HFFc6 (cell line): ENCODE measurements around the gene IL4I1. TPM values are rescaled to one million over a fixed set of nuclear protein-coding genes. Genes with fewer than 3 reads are reported as not detected.
A peak's percentile ranks its signal among the peaks of the same experiment; 100 is the strongest.

ENCODE experiments used
- DNase-seq: peaks from one replicate; pipeline ENCODE4 v3.0.0-alpha.2; 2018
- H3K27ac Mint-ChIP-seq: 2 replicates; pipeline ENCODE4 v1.8.0; 2020; ENCODE audit warnings: mild to moderate bottlenecking, mixed read lengths
- H3K27me3 Mint-ChIP-seq: 2 replicates; pipeline ENCODE4 v1.8.0; 2021; ENCODE audit warnings: mild to moderate bottlenecking, moderate library complexity, mixed read lengths; ENCODE audit not compliant: insufficient read depth
- H3K36me3 Mint-ChIP-seq: 2 replicates; pipeline ENCODE4 v1.8.0; 2021; ENCODE audit warnings: low read depth, mixed read lengths
- H3K4me1 Mint-ChIP-seq: 2 replicates; pipeline ENCODE4 v1.8.0; 2020; ENCODE audit warnings: low read depth, mixed read lengths
- H3K4me3 Mint-ChIP-seq: 2 replicates; pipeline ENCODE4 v1.8.0; 2020; ENCODE audit warnings: mild to moderate bottlenecking, moderate library complexity, mixed read lengths
- H3K9me3 Mint-ChIP-seq: 2 replicates; pipeline ENCODE4 v1.8.0; 2020; ENCODE audit warnings: mild to moderate bottlenecking, mixed read lengths
- total RNA-seq, 6 experiments: library from RNA; stranded (reverse); fragmentation: NEBNext Ultra II Directional; extraction: Animal tissue kit (Norgen Biotek cat#: 25700); gene quantifications; 2 replicates in 1 of 6; 3 replicates in 5 of 6; pipeline ENCODE4 v1.2.3, GENCODE V29; 2021
- TF ChIP-seq, protein P1 (sequence below): fragments of 200-600 bp; sonication (generic); IDR thresholded peaks from 2 replicates; pipeline ENCODE4 v1.5.0; 2021; ENCODE audit warnings: antibody characterized with exemption, mild to moderate bottlenecking

Gene IL4I1
- total RNA-seq, 6 experiments from 2014 or later, result 0.24 to 0.48 (median 0.41) TPM; not detected in 1

DNA sequence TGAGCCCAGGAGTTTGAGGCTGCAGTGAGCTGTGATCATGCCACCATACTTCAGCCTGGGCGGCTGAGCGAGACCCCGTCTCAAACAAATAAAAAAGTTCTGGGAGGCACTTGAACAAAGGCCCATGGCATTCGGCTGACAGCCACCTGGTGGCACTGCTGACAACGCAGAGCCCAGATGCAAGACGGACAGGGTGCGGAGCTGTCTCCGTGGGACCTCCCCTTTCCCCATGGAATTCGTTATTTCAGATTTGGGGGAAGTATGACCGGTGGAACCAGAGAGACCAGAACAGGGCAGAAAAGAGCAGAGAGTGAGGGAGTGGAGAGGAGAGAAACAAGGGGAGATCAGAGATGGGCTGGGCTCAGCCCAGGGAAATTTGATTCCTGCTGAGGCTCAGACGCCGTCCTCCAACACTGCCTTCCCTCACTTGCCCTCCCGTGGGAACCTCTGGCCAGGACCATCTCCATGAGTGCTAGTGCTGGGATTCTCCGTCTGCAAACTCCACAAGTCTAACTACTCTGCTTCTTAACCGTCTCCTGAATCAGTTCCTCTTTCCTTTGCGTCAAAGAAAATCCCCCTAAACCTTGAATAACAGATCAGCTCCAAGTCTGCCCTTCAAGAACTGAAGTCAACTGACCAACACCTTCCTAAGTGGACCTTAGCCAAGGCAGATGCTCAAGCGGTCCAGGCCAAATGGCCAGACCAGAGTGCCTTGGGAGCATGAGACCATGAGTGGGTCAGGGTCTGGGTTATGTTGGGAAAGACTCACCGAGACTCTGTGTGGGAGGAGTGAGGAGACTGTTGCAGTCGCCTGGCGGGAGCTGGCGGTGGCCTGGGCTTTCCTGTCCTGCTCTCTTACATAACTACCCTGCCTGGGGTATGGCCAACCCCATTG, 20.4 kb upstream of the IL4I1 start:
- Mint-ChIP-seq H3K4me1 (peaks cover 6% of the 10 kb centered on the region), H3K4me3 (no peak overlapping the region), H3K9me3 (no peaks in the 10 kb centered on the region; the same call in 1 of the 2 replicates), H3K27me3 (peaks cover 2% of the 10 kb centered on the region; the same call in 1 of the 2 replicates), H3K36me3 (peaks cover 35% of the 10 kb centered on the region), H3K27ac (no peak overlapping the region)
- no peak for DNase-seq
- TF ChIP-seq, protein P1, sequence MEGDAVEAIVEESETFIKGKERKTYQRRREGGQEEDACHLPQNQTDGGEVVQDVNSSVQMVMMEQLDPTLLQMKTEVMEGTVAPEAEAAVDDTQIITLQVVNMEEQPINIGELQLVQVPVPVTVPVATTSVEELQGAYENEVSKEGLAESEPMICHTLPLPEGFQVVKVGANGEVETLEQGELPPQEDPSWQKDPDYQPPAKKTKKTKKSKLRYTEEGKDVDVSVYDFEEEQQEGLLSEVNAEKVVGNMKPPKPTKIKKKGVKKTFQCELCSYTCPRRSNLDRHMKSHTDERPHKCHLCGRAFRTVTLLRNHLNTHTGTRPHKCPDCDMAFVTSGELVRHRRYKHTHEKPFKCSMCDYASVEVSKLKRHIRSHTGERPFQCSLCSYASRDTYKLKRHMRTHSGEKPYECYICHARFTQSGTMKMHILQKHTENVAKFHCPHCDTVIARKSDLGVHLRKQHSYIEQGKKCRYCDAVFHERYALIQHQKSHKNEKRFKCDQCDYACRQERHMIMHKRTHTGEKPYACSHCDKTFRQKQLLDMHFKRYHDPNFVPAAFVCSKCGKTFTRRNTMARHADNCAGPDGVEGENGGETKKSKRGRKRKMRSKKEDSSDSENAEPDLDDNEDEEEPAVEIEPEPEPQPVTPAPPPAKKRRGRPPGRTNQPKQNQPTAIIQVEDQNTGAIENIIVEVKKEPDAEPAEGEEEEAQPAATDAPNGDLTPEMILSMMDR, result peak; percentile 43

GRCh38 chr19:49915271-49915670, 18.6 kb upstream of the IL4I1 start:
- Mint-ChIP-seq H3K27me3 (peaks cover 2% of the 10 kb centered on the region), H3K27ac (no peak overlapping the region), H3K36me3 (peaks cover 39% of the 10 kb centered on the region), H3K9me3 (no peaks in the 10 kb centered on the region; the same call in 1 of the 2 replicates), H3K4me1 (no peaks in the 10 kb centered on the region), H3K4me3 (no peak overlapping the region)
- TF ChIP-seq, protein P1, result peak; percentile 58
- no peak for DNase-seq

- H3K36me3 Mint-ChIP-seq, result peaks cover 51% of the 10 kb centered on the region
- H3K9me3 Mint-ChIP-seq, result no peaks in the 10 kb centered on the region; the same call in 1 of the 2 replicates
- H3K27ac Mint-ChIP-seq, result no peak overlapping the region
- H3K4me3 Mint-ChIP-seq, result no peak overlapping the region
- DNase-seq, result no peak
- TF ChIP-seq, protein P1, result no peak
- H3K4me1 Mint-ChIP-seq, result no peaks in the 10 kb centered on the region
- peaks cover 2% of the 10 kb centered on the region for H3K27me3 Mint-ChIP-seq
Observed at GRCh38 chr19:49913720-49914119, 17.0 kb upstream of the IL4I1 start.

- TF ChIP-seq, protein P1, result no peak
- no peak overlapping the region for H3K27ac Mint-ChIP-seq
- no peak overlapping the region for H3K4me3 Mint-ChIP-seq
- H3K9me3 Mint-ChIP-seq, result no peaks in the 10 kb centered on the region; the same call in 1 of the 2 replicates
- H3K36me3 Mint-ChIP-seq, result peaks cover 56% of the 10 kb centered on the region
- DNase-seq, result no peak
- H3K27me3 Mint-ChIP-seq, result peaks cover 2% of the 10 kb centered on the region
- H3K4me1 Mint-ChIP-seq, result no peaks in the 10 kb centered on the region
Observed at GRCh38 chr19:49912965-49913685, 16.4 kb upstream of the IL4I1 start.

GRCh38 chr19:49911381-49912145, 14.9 kb upstream of the IL4I1 start:
- no peak for DNase-seq
- H3K27me3 Mint-ChIP-seq, result peaks cover 4% of the 10 kb centered on the region
- TF ChIP-seq, protein P1, result no peak
- no peaks in the 10 kb centered on the region for H3K9me3 Mint-ChIP-seq
- peaks cover 58% of the 10 kb centered on the region for H3K36me3 Mint-ChIP-seq
- H3K27ac Mint-ChIP-seq, result peak overlapping the region; percentile 31; the same call in 1 of the 2 replicates
- no peaks in the 10 kb centered on the region for H3K4me1 Mint-ChIP-seq
- H3K4me3 Mint-ChIP-seq, result no peak overlapping the region
